HL-60/S4 treated with phorbol 12-myristate 13-acetate at 8.2 ng/mL for 4 days and 3 days (cell line): ENCODE results near the gene TTLL7.

ENCODE experiments used
- in situ Hi-C: fragments of 300-500 bp; cut with MboI; formaldehyde crosslinking; loops from 2 replicates; pipeline ENCODE4 v1.15.0; 2022; ENCODE audit warnings: low sequenced_read_pairs

Gene TTLL7

GRCh38 chr1:83998498-83999315, at the start of gene TTLL7:
Gene TTLL7 (minus strand): TSS chr1:83999132. CDS start chr1:83952211, 46,921 bp downstream.
- in situ Hi-C loops = no loop called here

GRCh38 chr1:84042461-84042860, 43.5 kb upstream of the TTLL7 start:
- in situ Hi-C loops = no loop called here

GRCh38 chr1:84037758-84038611, 39.1 kb upstream of the TTLL7 start:
- in situ Hi-C loops = no loop called here

- in situ Hi-C loops = no loop called here
These were observed 32.9 kb upstream of the TTLL7 start for GRCh38 chr1:84031802-84032327.

GRCh38 chr1:84027368-84027767, 28.4 kb upstream of the TTLL7 start:
- in situ Hi-C loops = no loop called here

- in situ Hi-C loops = no loop called here
These were observed 27.0 kb upstream of the TTLL7 start for GRCh38 chr1:84025966-84026365.

GRCh38 chr1:84021822-84022221, 22.9 kb upstream of the TTLL7 start:
- in situ Hi-C loops = no loop called here

- in situ Hi-C loops = no loop called here
These were observed 21.2 kb upstream of the TTLL7 start for GRCh38 chr1:84020151-84020550.

- in situ Hi-C loops = no loop called here
These were observed 20.3 kb upstream of the TTLL7 start for GRCh38 chr1:84019217-84019616.

- in situ Hi-C loops = no loop called here
These were observed 14.8 kb upstream of the TTLL7 start for GRCh38 chr1:84013708-84014107.

GRCh38 chr1:84012018-84012417, 13.1 kb upstream of the TTLL7 start:
- in situ Hi-C loops = no loop called here

GRCh38 chr1:84010136-84010535, 11.2 kb upstream of the TTLL7 start:
- in situ Hi-C loops = no loop called here

GRCh38 chr1:84008631-84009030, 9.7 kb upstream of the TTLL7 start:
- in situ Hi-C loops = no loop called here

GRCh38 chr1:84006591-84006990, 7.7 kb upstream of the TTLL7 start:
- in situ Hi-C loops = no loop called here

GRCh38 chr1:84001501-84001900, 2.6 kb upstream of the TTLL7 start:
- in situ Hi-C loops = no loop called here

- in situ Hi-C loops = no loop called here
These were observed 2.1 kb upstream of the TTLL7 start for GRCh38 chr1:84000954-84001495.

- in situ Hi-C loops = no loop called here
These were observed 1.4 kb upstream of the TTLL7 start for GRCh38 chr1:84000196-84000885.

- in situ Hi-C loops = no loop called here
These were observed 436 bp upstream of the TTLL7 start for GRCh38 chr1:83999316-83999819.

- in situ Hi-C loops = no loop called here
These were observed 781 bp downstream of the TTLL7 start for GRCh38 chr1:83998205-83998497.

GRCh38 chr1:83997631-83998030, 1.3 kb downstream of the TTLL7 start:
- in situ Hi-C loops = no loop called here

- in situ Hi-C loops = no loop called here
These were observed 2.3 kb downstream of the TTLL7 start for GRCh38 chr1:83996621-83997020.
